Endothelial cell of umbilical vein (primary cell): ENCODE measurements around the gene SMG5. TPM values are rescaled to one million over a fixed set of nuclear protein-coding genes. Genes with fewer than 3 reads are reported as not detected.

ENCODE experiments used
- BruUV-seq: library from RNA; stranded (reverse); fragments of 400-500 nt; replicated peaks from 2 replicates; lab custom pipeline; 2021; lab: Mats Ljungman, UMichigan
- CTCF ChIA-PET: fragments of 300-600, 350-600 bp; sonication (Branson Sonifier 250); formaldehyde crosslinking; loops from one replicate; lab custom pipeline; 2021; ENCODE audit warnings: antibody characterized with exemption, inconsistent platforms; lab: Charles Lee
- POLR2A ChIA-PET: fragments of 300-600, 350-600 bp; sonication (Branson Sonifier 250); formaldehyde crosslinking; loops from one replicate; lab custom pipeline; 2021; ENCODE audit warnings: antibody characterized with exemption, inconsistent platforms; lab: Charles Lee
- DNase-seq: peaks from one replicate; pipeline ENCODE4 v3.0.0-alpha.2; 2011; ENCODE audit warnings: low read depth, low spot score
- FAIRE-seq: peaks from 2 replicates; lab custom pipeline; 2011; peaks lifted over from hg19 to GRCh38; lab: Jason Lieb, UNC
- H2AFZ ChIP-seq: 2 replicates; pipeline ENCODE4 v1.6.0; 2012; ENCODE audit warnings: low read depth, low read length, control low read depth, inconsistent platforms
- H3K27ac ChIP-seq: 2 replicates; pipeline ENCODE4 v1.5.1; 2011; ENCODE audit warnings: low read depth, mild to moderate bottlenecking, control low read depth, low read length, moderate library complexity; ENCODE audit not compliant: insufficient read depth
- H3K27me3 ChIP-seq, 2 experiments: 2 replicates each; pipeline versions ENCODE4 v1.6.0 to v1.6.1; 2011; ENCODE audit warnings: low read length in 2 of 2, mixed read lengths in 1 of 2; ENCODE audit not compliant: control insufficient read depth in 2 of 2, insufficient read depth in 2 of 2
- H3K36me3 ChIP-seq, 2 experiments: 2 replicates in 1 of 2; 3 replicates in 1 of 2; pipeline ENCODE4 v1.5.1; 2011; ENCODE audit warnings: low read length in 2 of 2, mild to moderate bottlenecking in 1 of 2, moderate library complexity in 1 of 2; ENCODE audit not compliant: control insufficient read depth in 2 of 2, insufficient read depth in 2 of 2; ENCODE audit errors: extremely low read depth in 1 of 2
- H3K4me1 ChIP-seq: 3 replicates; pipeline ENCODE4 v1.5.1; 2011; ENCODE audit warnings: mild to moderate bottlenecking, low read length; ENCODE audit not compliant: control insufficient read depth, insufficient read depth; ENCODE audit errors: extremely low read depth
- H3K4me2 ChIP-seq: 2 replicates; pipeline ENCODE4 v1.6.1; 2011; ENCODE audit warnings: low read length, control low read depth, mixed read lengths; ENCODE audit not compliant: insufficient read depth
- H3K4me3 ChIP-seq, 3 experiments: fragments of 200-600 bp in 1 of 3; sonication (generic), shearing (Covaris generic) in 1 of 3; replicated peaks in 1 of 3; 2 replicates each; pipeline ENCODE4 v1.5.1; 2011 to 2016; ENCODE audit warnings: control low read depth in 3 of 3, low read length in 3 of 3, mild to moderate bottlenecking in 2 of 3, inconsistent platforms in 1 of 3, low read depth in 1 of 3, moderate library complexity in 1 of 3; ENCODE audit not compliant: insufficient read depth in 1 of 3
- H3K79me2 ChIP-seq: 2 replicates; pipeline ENCODE4 v1.6.0; 2012; ENCODE audit warnings: low read length, inconsistent platforms; ENCODE audit not compliant: control insufficient read depth, insufficient read depth
- H3K9ac ChIP-seq: replicated peaks from 2 replicates; pipeline ENCODE3; 2011; ENCODE audit warnings: low read length, control low read depth; ENCODE audit not compliant: insufficient read depth; ENCODE audit errors: extremely low read depth
- H3K9me1 ChIP-seq: replicated peaks from 3 replicates; pipeline ENCODE4 v1.6.0; 2011; ENCODE audit warnings: mild to moderate bottlenecking, low read length; ENCODE audit not compliant: control insufficient read depth, insufficient read depth; ENCODE audit errors: extremely low read depth
- H3K9me3 ChIP-seq: replicated peaks from 2 replicates; pipeline ENCODE4 v1.5.1; 2012; ENCODE audit warnings: low read length, inconsistent platforms; ENCODE audit not compliant: control insufficient read depth, insufficient read depth
- H4K20me1 ChIP-seq: replicated peaks from 2 replicates; pipeline ENCODE3; 2011; ENCODE audit warnings: mild to moderate bottlenecking, low read length; ENCODE audit not compliant: control insufficient read depth, insufficient read depth; ENCODE audit errors: extremely low read depth
- CTCF ChIP-seq, 2 donors: IDR thresholded peaks; 1 replicate in 1 of 2; 2 replicates in 1 of 2; pipeline ENCODE4 v1.5.1; 2011; ENCODE audit warnings: low read length in 2 of 2, mild to moderate bottlenecking in 2 of 2, moderate library complexity in 2 of 2, control low read depth in 1 of 2, inconsistent platforms in 1 of 2, low read depth in 1 of 2; ENCODE audit not compliant: insufficient read depth in 1 of 2; ENCODE audit errors: extremely low read depth in 1 of 2
- EZH2 ChIP-seq: IDR thresholded peaks from 2 replicates; pipeline ENCODE4 v1.6.1; 2012; ENCODE audit warnings: borderline replicate concordance, low read depth, mild to moderate bottlenecking, moderate library complexity, low read length, inconsistent platforms; ENCODE audit not compliant: severe bottlenecking
- FOS ChIP-seq: IDR thresholded peaks from 2 replicates; pipeline ENCODE4 v1.6.1; 2011; ENCODE audit warnings: mild to moderate bottlenecking, low read length, moderate library complexity, borderline replicate concordance; ENCODE audit not compliant: insufficient read depth
- GATA2 ChIP-seq: IDR thresholded peaks from 2 replicates; pipeline ENCODE4 v1.7.0; 2011; ENCODE audit warnings: low read depth, mild to moderate bottlenecking, moderate library complexity, mixed read lengths, low read length; ENCODE audit not compliant: insufficient read length, insufficient read depth
- JUN ChIP-seq: IDR thresholded peaks from 2 replicates; pipeline ENCODE4 v1.6.1; 2011; ENCODE audit warnings: borderline replicate concordance, low read depth; ENCODE audit not compliant: insufficient read length, insufficient read depth
- MAX ChIP-seq: IDR thresholded peaks from 2 replicates; pipeline ENCODE4 v1.6.1; 2011; ENCODE audit not compliant: insufficient read depth, insufficient read length
- MYC ChIP-seq: IDR thresholded peaks from one replicate; pipeline ENCODE4 v1.6.1; 2011; ENCODE audit warnings: mild to moderate bottlenecking, low read depth, low read length
- POLR2A ChIP-seq: IDR thresholded peaks from 2 replicates; pipeline ENCODE4 v1.6.1; 2012; ENCODE audit warnings: low read depth, mild to moderate bottlenecking, control low read depth, low read length
- POLR2AphosphoS5 ChIP-seq: IDR thresholded peaks from 2 replicates; pipeline ENCODE4 v1.6.1; 2012; ENCODE audit warnings: low read depth, mild to moderate bottlenecking, control low read depth, low read length, moderate library complexity; ENCODE audit not compliant: insufficient read depth
- dilution Hi-C: fragments of 300-500 bp; cut with MboI; formaldehyde crosslinking; loops from one replicate; pipeline ENCODE4 v1.15.0; 2019; ENCODE audit warnings: low sequenced_read_pairs; ENCODE audit not compliant: extremely low pct_ligation_motif_present
- intact Hi-C: fragments of 100-400 bp; cut with micrococcal nuclease; formaldehyde crosslinking; loops from one replicate; pipeline ENCODE4 v1.10.0; 2022
- polyA plus RNA-seq, 4 experiments: library from polyadenylated mRNA; depleted of rRNA in 3 of 4; stranded (reverse) in 3 of 4; unstranded in 1 of 4; fragments of >200 nt; gene quantifications; 2 replicates each; pipeline versions ENCODE4 v1.2.1 to v1.2.3, GENCODE V29; 2011 to 2012; ENCODE audit warnings: missing spikeins in 1 of 4
- total RNA-seq: library from RNA; stranded (reverse); gene quantifications from 2 replicates; pipeline ENCODE4 v1.2.3, GENCODE V29; 2021

The SMG5 gene
- total and polyA plus RNA-seq, 2 donors (not counting 3 experiments of a cell fraction or from before 2014, with no cell fraction given) = 37.4 to 82.6 TPM

GRCh38 chr1:156289857-156290256, 7.2 kb upstream of the SMG5 start:
- H3K27me3 ChIP-seq = no peaks in the 10 kb centered on the region
- DNase-seq (no peak), FAIRE-seq (no peak)
- no peak overlapping the region for H3K4me3 ChIP-seq
- no peaks in the 10 kb centered on the region for H4K20me1 ChIP-seq
- dilution Hi-C loops = no loop called here
- no peak overlapping the region for H3K27ac ChIP-seq
- H3K9ac ChIP-seq = no peak overlapping the region
- no peak overlapping the region for H3K4me2 ChIP-seq
- intact Hi-C loops = no loop called here
- H3K9me1 ChIP-seq = no peaks in the 10 kb centered on the region
- no peaks in the 10 kb centered on the region for H3K9me3 ChIP-seq
- peaks cover 6% of the 10 kb centered on the region for H3K4me1 ChIP-seq
- POLR2A ChIA-PET = no interaction called here
- H3K36me3 ChIP-seq = peaks cover 0 to 4% of the 10 kb centered on the region in 2 experiments
- CTCF ChIA-PET = no interaction called here
- H3K79me2 ChIP-seq = peaks cover 2% of the 10 kb centered on the region
- TF ChIP-seq GATA2 (no peak), CTCF (IDR thresholded peaks at IDR 0.05; ENCODE audit: extremely low read depth in 1 of 2, insufficient read depth in 1 of 2, low read depth in 1 of 2, low read length in 2 of 2) (no peak), MAX (no peak), POLR2A (no peak), EZH2 (no peak)
- H2AFZ ChIP-seq = no peak overlapping the region
- BruUV-seq = no TSS peak

GRCh38 chr1:156286061-156286460, 3.4 kb upstream of the SMG5 start:
- CTCF ChIA-PET = interaction anchor here (0.7 kb wide), 1 partner anchor 34 kb away, joined by 3 read pairs; no protein-coding TSS in a partner anchor
- BruUV-seq = no TSS peak

More at GRCh38 chr1:156286061-156286460, 3.4 kb upstream of the SMG5 start:
- H3K9ac ChIP-seq = no peak overlapping the region
- no peak overlapping the region for H2AFZ ChIP-seq
- intact Hi-C loops (no loop called here), dilution Hi-C loops (no loop called here)
- POLR2A ChIA-PET = no interaction called here
- no peak for DNase-seq
- no peak for FAIRE-seq
- H3K9me1 ChIP-seq = no peaks in the 10 kb centered on the region
- no peak overlapping the region for H3K27ac ChIP-seq
- no peak overlapping the region for H3K4me2 ChIP-seq
- no peak overlapping the region for H3K4me3 ChIP-seq
- peaks cover 0 to 2% of the 10 kb centered on the region in 2 experiments for H3K36me3 ChIP-seq
- no peak for TF ChIP-seq EZH2
- no peak for TF ChIP-seq POLR2AphosphoS5
- no peak for TF ChIP-seq JUN
- no peak for TF ChIP-seq MAX
- no peak for TF ChIP-seq GATA2
- TF ChIP-seq CTCF (IDR thresholded peaks at IDR 0.05; ENCODE audit: extremely low read depth in 1 of 2, insufficient read depth in 1 of 2, low read depth in 1 of 2, low read length in 2 of 2) = no peak
- TF ChIP-seq FOS = no peak
- TF ChIP-seq MYC = no peak
- TF ChIP-seq POLR2A = no peak
- H3K9me3 ChIP-seq = no peaks in the 10 kb centered on the region
- no peaks in the 10 kb centered on the region for H3K27me3 ChIP-seq
- peaks cover under 1% of the 10 kb centered on the region for H4K20me1 ChIP-seq
- H3K4me1 ChIP-seq = peaks cover 15% of the 10 kb centered on the region
- H3K79me2 ChIP-seq = peaks cover 15% of the 10 kb centered on the region
